Left renal cortex interstitium (tissue), 4 donors: ENCODE measurements around the gene PHYKPL. TPM values are rescaled to one million over a fixed set of nuclear protein-coding genes. Genes with fewer than 3 reads are reported as not detected.
"Not testable (repeated sequence)": the region's sequence is repeated elsewhere in the genome, so short reads cannot be mapped to it uniquely, and the experiment has no call there.

Experiments used
- DNase-seq, 4 donors: peaks; one replicate each; pipeline ENCODE4 v3.0.0-alpha.2; 2013; ENCODE audit warnings: low read depth in 4 of 4, low spot score in 2 of 4, missing footprints in 1 of 4
- polyA plus RNA-seq, 4 donors: library from polyadenylated mRNA; unstranded; fragments of 120-200 nt; gene quantifications; one replicate each; pipeline ENCODE4 v1.2.1, GENCODE V29; 2013; ENCODE audit not compliant: insufficient read length in 4 of 4

The PHYKPL gene
- polyA plus RNA-seq, 4 donors, result 52.0 to 135 (median 93.7) TPM

DNA sequence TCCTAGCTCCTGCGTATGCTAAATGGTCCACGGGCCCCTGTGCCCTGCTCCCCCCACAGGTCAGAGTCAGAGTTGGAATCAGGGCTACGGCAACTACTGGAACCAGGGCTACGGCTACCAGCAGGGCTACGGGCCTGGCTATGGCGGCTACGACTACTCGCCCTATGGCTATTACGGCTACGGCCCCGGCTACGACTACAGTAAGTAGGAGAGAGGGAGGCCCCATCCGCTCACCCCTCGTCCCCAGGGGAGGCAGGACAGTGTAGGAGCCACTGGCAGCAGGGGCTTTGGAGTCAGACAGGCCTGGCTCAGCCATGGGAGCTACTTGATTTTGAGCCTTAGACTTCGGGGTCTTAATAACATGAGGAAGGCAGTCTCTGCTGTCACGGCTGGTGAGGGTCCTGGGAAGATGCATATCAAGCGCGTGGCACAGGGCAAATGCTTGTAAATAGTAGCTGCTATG, 22.5 kb downstream of the PHYKPL start:
- DNase-seq, result no peak

DNA sequence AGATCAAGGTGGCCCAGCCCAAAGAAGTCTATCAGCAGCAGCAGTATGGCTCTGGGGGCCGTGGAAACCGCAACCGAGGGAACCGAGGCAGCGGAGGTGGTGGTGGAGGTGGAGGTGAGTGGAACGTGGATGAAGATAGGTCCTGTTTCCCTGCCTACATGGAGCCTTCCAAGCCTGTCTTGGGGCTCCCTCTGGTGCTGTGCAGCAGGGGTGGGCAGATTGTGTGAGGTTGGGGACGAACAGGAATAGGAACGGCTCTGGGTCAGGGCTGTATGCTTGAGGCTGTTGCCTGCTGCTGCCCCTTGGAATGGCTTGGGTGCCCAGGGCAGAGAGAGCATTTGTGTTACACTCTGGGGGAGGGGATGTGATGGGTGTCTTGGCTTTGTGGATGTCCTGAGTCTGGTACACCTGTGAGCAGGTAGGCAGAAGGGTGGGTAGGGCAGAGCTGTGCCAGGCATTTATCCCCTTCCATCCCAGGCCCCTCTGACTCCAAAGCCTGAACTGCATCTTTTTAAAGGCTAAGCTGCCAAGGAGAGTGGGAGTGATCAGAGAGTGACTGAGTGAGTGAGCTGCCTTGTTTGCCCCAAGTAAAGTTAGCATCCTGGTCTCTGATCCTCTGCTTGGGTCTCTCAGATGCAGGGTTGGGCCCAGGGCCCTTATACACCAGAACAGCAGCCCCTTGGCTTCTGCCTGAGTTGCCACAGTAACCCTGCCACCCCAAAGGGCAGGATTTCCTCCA, 23.1 kb downstream of the PHYKPL start:
- no peak for DNase-seq

DNA sequence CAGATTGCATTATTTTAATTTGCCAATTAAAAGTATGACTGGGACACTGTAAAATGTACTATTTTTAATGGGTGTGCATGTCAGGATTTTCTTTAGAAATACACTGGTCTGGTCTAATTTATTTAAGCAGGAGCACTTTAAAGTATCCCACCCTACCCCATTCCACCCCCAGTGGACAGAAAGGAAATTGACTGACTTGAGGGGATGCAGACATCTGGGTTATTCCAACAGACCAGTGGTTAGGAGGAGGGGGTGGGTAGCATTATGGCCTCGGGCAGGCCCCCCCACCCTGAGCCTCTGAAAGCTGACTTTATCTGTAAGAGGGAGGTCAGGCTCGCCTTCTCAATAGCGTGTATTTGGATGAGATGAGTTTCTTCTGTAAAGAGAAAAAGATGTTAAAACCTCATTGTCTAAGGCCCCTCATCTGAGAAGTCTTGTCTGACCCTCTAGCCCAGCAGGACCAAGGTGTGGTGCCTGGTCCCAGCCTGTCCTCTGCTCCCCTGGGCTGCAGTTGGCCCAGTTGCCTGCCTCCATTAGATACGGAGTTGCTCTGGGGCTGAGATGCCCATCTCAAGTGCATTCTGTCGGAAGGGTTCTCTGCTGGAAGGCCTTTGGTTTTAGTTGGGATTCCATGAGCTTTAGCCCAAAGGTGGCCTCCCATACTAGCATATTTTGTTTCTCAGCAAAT, 23.9 kb downstream of the PHYKPL start:
- no peak for DNase-seq

- DNase-seq, result no peak
These were observed 24.7 kb downstream of the PHYKPL start for GRCh38 chr5:178207917-178208280.

- no peak for DNase-seq
These were observed 25.3 kb downstream of the PHYKPL start for GRCh38 chr5:178207183-178207916.

DNA sequence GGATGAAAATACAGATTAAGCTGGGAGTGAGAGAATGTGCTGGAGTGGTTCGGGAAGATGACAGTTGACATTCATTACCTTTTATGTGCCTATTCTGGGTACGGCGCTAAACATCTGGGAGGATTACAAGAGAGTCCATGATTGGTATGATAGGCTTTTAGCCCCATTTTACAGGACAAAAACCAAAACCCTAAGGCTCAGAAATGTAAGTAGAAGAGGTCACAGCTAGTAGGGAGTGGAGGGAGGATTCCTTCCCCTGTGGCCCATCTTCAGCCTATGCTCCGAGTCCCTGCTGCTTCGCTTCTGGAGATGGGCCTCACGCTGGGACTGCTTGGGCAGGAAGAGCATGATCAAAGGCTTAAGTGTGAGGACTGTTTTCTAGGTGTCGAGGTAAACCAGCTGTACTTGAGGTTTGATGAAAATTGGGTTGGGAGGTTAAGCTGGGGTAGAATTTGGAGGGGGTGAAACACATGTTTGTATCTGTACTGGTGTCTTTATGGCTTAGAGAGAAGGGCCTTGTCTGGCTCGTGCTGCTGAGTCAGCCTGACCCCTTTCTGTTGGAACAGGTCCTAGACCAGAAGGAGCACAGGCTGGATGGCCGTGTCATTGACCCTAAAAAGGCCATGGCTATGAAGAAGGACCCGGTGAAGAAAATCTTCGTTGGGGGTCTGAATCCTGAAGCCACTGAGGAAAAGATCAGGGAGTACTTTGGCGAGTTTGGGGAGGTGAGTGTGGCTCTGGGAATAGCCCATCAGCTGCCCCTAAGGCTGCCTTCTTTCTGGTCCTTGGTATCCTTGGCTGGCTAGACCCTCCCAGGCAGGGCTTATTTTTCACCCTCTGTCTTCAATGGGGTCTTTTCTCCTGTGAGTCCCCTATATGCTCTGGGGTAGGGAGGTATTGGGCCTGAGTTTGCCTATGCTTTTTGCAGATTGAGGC, 26.2 kb downstream of the PHYKPL start:
- DNase-seq, result no peak

DNA sequence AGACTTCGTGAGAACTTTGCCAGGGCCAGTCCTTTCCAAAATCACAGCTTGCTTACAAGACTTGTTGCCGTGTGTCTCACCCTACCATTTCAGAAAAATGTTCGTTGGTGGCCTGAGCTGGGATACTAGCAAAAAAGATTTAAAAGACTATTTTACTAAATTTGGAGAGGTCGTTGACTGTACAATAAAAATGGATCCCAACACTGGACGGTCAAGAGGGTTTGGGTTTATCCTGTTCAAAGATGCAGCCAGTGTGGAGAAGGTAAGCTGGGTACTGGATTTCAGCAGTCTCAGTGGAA, 26.9 kb downstream of the PHYKPL start:
- DNase-seq, result no peak

GRCh38 chr5:178204935-178205748, 27.5 kb downstream of the PHYKPL start:
- peak in 2 of 4 donors; percentile 44 to 66 for DNase-seq

GRCh38 chr5:178204182-178204934, 28.2 kb downstream of the PHYKPL start, which contains the start of gene HNRNPAB:
TSS of gene HNRNPAB (plus strand) at chr5:178204533. CDS start at chr5:178204838, 305 bp downstream.
- DNase-seq, result peak; percentile 91 to 96 (median 92)

GRCh38 chr5:178203670-178204181, 28.9 kb downstream of the PHYKPL start:
- no peak for DNase-seq

- DNase-seq, result no peak
These were observed 30.1 kb downstream of the PHYKPL start for GRCh38 chr5:178202541-178202940.

DNA sequence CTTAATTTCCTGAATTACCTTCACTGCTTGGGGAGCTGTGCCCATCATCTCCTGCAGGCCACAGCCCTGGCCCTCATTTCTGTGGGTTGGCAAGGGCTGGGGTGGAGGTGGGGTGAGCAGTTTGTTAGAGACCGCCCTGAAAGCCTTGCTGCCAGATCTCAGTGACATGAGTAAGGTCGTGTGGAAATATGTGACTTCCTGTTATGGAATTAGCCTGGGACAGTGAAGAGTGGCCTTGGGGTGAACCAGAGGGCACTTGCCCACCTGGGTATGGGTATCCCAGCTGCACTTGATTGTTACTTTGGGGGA, 30.7 kb downstream of the PHYKPL start:
- no peak for DNase-seq

GRCh38 chr5:178201221-178201926, 31.2 kb downstream of the PHYKPL start:
- DNase-seq, result no peak

DNA sequence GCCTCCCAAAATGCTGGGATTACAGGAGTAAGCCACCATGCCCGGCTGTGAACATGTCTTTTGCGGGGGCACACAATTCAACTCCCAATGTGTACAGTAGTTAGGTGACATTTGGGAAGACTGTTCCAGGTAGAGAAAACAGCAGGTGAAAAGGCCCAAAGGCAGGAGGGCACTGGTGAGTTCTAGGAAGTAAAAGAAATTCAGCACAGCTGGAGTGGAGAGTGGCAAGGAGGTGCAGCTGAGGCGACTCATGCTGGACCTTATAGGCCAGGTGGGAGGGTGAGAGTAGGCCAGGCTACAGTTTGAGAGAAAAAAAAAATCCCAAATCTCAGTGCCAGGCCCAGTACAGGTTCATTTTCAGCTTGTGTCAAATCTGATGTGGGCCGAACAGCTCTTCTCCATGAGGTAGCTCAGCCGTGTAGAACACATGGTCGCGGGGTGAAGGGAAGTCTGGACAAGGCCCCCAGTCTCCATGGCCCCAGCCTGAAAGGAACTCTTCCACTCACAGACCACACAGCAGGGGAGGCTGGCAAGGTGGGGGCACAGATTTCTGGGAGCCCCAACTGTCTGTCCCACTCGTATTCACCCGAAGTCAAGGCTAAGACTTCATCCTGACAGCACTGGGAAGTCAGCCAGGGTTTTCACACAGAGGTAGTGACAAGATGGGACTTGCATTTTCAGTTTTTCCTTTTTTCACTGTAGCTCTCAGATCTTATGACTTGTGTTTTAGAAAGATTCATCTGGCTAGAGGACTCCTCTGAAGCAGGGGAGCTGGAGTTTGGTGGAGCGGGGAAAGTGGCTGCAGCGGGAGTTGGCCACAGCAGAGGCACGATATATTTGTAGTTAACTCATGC, 32.8 kb downstream of the PHYKPL start:
- no peak for DNase-seq

DNA sequence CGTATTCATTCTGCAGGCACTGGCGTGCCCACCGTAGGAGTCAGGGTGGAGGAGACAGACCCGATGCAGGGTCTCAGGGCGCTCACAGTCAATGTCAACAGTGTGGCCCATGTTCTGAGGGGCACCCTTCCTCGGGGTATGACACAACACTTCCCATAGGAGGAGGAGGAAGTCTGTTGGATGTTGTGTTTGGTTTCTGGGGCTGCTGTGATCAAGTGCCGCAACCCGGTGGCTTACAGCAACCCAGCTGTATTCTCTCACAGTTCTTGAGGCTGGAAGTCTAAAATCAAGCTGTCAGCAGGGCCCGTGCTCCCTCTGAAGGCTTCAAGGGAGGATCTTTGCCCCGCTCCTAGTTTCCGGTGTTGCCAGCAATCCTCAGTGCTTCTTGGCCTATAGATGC, 33.9 kb downstream of the PHYKPL start:
- no peak for DNase-seq

- DNase-seq, result not testable (repeated sequence)
These were observed 34.5 kb downstream of the PHYKPL start for GRCh38 chr5:178198151-178198550.

- no peak for DNase-seq
These were observed 35.6 kb downstream of the PHYKPL start for GRCh38 chr5:178196986-178197385.
